Cardiac muscle cell (in vitro differentiated cells and primary cell): Measurements from ENCODE around the gene PPP1R15B. TPM values are rescaled to one million over a fixed set of nuclear protein-coding genes. Genes with fewer than 3 reads are reported as not detected.

Experiments
- DNase-seq, 2 donors: peaks; one replicate each; pipeline versions ENCODE4 v3.0.0 to v3.0.0-alpha.2; 2010 to 2017; ENCODE audit warnings: low read depth in 1 of 2, low spot score in 1 of 2
- H3K27ac ChIP-seq: fragments of 200-600 bp; sonication (generic); 2 replicates; pipeline ENCODE4 v1.5.1; 2016
- H3K27me3 ChIP-seq: fragments of 200-600 bp; sonication (generic); 2 replicates; pipeline ENCODE4 v1.6.0; 2016; ENCODE audit warnings: control low read depth
- H3K36me3 ChIP-seq: fragments of 200-600 bp; sonication (generic); 2 replicates; pipeline ENCODE4 v1.5.1; 2016; ENCODE audit warnings: control low read depth
- H3K4me1 ChIP-seq: fragments of 200-600 bp; sonication (generic); 2 replicates; pipeline ENCODE4 v1.8.1; 2017; ENCODE audit warnings: low read depth, mild to moderate bottlenecking, mixed run types
- H3K4me3 ChIP-seq: fragments of 200-600 bp; sonication (generic); 2 replicates; pipeline ENCODE4 v1.5.1; 2016; ENCODE audit warnings: mild to moderate bottlenecking
- H3K9me3 ChIP-seq: fragments of 200-600 bp; sonication (generic); 2 replicates; pipeline ENCODE4 v1.5.1; 2017; ENCODE audit warnings: low read depth, mild to moderate bottlenecking, control low read depth
- CTCF ChIP-seq: IDR thresholded peaks from 2 replicates; pipeline ENCODE4 v1.5.1; 2012; ENCODE audit warnings: low read depth, mild to moderate bottlenecking, low read length
- polyA plus RNA-seq: library from polyadenylated mRNA; unstranded; fragments of >200 nt; fragmentation: Nextera tagmentation; extraction: Ambion mirVana; gene quantifications from 2 replicates; pipeline ENCODE4 v1.2.1, GENCODE V29; 2016
- total RNA-seq: library from RNA; depleted of rRNA; stranded (reverse); fragments of >200 nt; gene quantifications from 2 replicates; pipeline ENCODE4 v1.2.3, GENCODE V29; 2016

PPP1R15B gene
- total and polyA plus RNA-seq, 2 experiments from 2014 or later = 19.8 to 24.9 TPM

- H3K9me3 ChIP-seq = no peaks in the 10 kb centered on the region
Observed at GRCh38 chr1:204358605-204359004, 53.0 kb downstream of the PPP1R15B start.

DNA sequence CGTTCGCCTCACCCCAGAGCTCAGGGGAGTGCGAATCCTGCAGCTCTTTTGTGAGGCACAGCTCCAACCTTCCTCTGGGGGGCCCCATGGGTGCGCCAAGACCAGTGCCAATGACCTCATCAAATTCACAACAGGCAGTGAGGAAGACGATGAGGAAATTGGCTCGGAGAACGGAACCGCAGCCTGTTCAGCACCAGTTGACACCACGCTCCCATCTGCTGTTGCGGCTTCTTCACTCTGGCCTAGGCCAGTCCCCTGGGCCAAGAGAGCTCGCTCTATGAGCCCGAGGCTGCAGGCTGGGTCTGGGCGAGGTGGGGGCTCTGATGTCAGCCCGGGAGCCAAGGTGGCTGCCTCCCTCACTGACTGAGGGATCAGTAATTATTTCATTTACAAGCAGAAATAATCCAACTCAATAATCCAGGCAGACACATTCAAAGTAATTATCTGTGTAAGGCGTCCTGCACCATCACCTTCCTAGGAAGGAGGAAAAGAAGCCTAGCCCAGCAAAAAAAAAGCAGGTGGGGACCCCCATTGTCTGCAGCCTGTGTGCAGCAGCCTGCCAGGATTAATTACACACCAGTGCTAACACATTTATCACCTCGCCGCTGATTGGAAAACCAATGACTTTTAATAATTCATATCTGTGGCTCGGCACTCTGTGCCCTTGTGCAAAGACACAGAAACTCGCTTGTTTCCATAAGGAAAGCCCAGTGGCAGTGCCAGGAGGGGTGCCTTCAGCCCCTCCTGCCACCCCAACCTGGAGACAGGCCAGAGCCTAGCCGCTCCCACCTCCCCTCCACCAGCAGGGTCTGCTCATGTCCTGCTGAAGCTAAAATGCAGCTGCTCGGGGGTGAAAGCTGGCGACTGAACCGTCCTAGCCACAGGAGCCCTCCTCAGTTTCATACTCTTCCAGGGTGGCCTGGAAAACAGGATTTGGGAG, 53.8 kb downstream of the PPP1R15B start:
- TF ChIP-seq CTCF = peak; percentile 26
- no peak overlapping the region for H3K4me3 ChIP-seq

More at GRCh38 chr1:204358605-204359004, 53.0 kb downstream of the PPP1R15B start:
- H3K4me1 ChIP-seq = peaks cover 58% of the 10 kb centered on the region
- no peaks in the 10 kb centered on the region for H3K36me3 ChIP-seq
- no peak for TF ChIP-seq CTCF
- no peaks in the 10 kb centered on the region for H3K27me3 ChIP-seq
- no peak overlapping the region for H3K4me3 ChIP-seq
- no peak for DNase-seq
- H3K27ac ChIP-seq = peak overlapping the region; percentile 77

GRCh38 chr1:204356997-204357396, 54.6 kb downstream of the PPP1R15B start:
- no peak for DNase-seq
- Histone ChIP-seq H3K27me3 (no peaks in the 10 kb centered on the region), H3K4me3 (no peak overlapping the region), H3K36me3 (no peaks in the 10 kb centered on the region), H3K4me1 (peaks cover 50% of the 10 kb centered on the region), H3K9me3 (no peaks in the 10 kb centered on the region), H3K27ac (peak overlapping the region; percentile 77)
- TF ChIP-seq CTCF = no peak

More for the DNA sequence above, 53.8 kb downstream of the PPP1R15B start:
- DNase-seq = peak in 1 of 2 donors; percentile 61
- Histone ChIP-seq H3K4me1 (peaks cover 52% of the 10 kb centered on the region), H3K9me3 (no peaks in the 10 kb centered on the region), H3K27ac (peak overlapping the region; percentile 77), H3K27me3 (no peaks in the 10 kb centered on the region), H3K36me3 (no peaks in the 10 kb centered on the region)

DNA sequence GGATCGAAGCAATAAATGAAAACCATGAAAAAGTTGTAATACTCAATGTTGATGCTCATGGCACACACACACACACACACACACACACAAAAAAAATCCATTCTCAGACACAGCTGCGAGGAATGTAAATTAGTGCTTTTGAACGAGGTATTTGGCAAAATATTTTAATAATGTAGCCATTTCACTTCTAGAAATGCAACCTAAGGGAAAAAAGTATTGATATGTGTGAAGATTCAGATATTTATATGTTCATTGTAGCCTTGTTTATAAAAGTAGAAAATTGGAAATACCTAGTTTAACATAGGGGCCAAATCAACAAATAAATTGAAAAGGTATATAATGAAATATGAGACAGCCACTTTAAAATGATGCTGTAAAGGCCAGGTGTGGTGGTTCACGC, 55.7 kb downstream of the PPP1R15B start:
- H3K27me3 ChIP-seq = no peaks in the 10 kb centered on the region
- H3K4me3 ChIP-seq = no peak overlapping the region
- no peak overlapping the region for H3K27ac ChIP-seq
- H3K9me3 ChIP-seq = no peaks in the 10 kb centered on the region
- TF ChIP-seq CTCF = no peak
- peaks cover 40% of the 10 kb centered on the region for H3K4me1 ChIP-seq
- DNase-seq = no peak
- no peaks in the 10 kb centered on the region for H3K36me3 ChIP-seq

DNA sequence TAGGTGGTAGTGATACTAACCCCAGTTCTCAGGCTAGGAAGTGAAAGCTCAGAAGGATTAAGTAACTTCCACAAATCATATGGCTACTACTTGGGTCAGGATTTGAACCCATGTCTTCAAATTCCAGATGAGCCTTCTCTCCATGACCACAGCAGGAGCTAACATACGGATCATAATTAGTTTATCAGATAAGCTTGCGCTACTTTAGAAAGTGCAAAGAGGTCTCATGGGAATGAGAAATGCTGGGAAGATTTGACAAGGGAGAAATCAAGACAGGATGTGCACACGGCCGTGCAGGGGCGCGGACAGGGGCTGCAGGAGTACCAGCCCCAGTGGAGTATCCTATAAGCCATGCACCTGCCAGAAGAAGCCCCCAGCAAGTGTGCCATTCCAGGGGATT, 57.0 kb downstream of the PPP1R15B start:
- Histone ChIP-seq H3K36me3 (no peaks in the 10 kb centered on the region), H3K4me3 (no peak overlapping the region), H3K27me3 (no peaks in the 10 kb centered on the region), H3K4me1 (peaks cover 38% of the 10 kb centered on the region), H3K27ac (no peak overlapping the region), H3K9me3 (no peaks in the 10 kb centered on the region)
- no peak for DNase-seq
- TF ChIP-seq CTCF = no peak

Other genes starting within 250 kb of the PPP1R15B start
- 0.39 TPM in 1 of 2 replicates, not detected in the other for gene REN, start 245.5 kb downstream of the PPP1R15B start, total RNA-seq
- gene REN, start 245.5 kb downstream of the PPP1R15B start, polyA plus RNA-seq = 3.5 TPM in 1 of 2 replicates, not detected in the other
- 1.4 and 1.7 TPM in 2 replicates for gene KISS1, start 215.3 kb downstream of the PPP1R15B start, total RNA-seq
- gene KISS1, start 215.3 kb downstream of the PPP1R15B start, polyA plus RNA-seq = 0.21 TPM in 1 of 2 replicates, not detected in the other
- 0.33 and 0.74 TPM in 2 replicates for gene GOLT1A, start 197.8 kb downstream of the PPP1R15B start, total RNA-seq
- 2.6 and 2.8 TPM in 2 replicates for gene GOLT1A, start 197.8 kb downstream of the PPP1R15B start, polyA plus RNA-seq
- 44.1 and 71.7 TPM in 2 replicates for gene PLEKHA6, start 51.9 kb downstream of the PPP1R15B start, total RNA-seq
- gene PLEKHA6, start 51.9 kb downstream of the PPP1R15B start, polyA plus RNA-seq = 23.1 and 41.6 TPM in 2 replicates
- gene PIK3C2B, start 83.0 kb upstream of the PPP1R15B start, total RNA-seq = 23.3 and 36.1 TPM in 2 replicates
- 10.4 and 11.2 TPM in 2 replicates for gene PIK3C2B, start 83.0 kb upstream of the PPP1R15B start, polyA plus RNA-seq
- gene MDM4, start 104.6 kb upstream of the PPP1R15B start, total RNA-seq = 38.6 and 62.0 TPM in 2 replicates
- gene MDM4, start 104.6 kb upstream of the PPP1R15B start, polyA plus RNA-seq = 22.5 and 30.8 TPM in 2 replicates